GM12873 (cell line): ENCODE data around the gene MGMT.

Experiments
- CTCF ChIP-seq: IDR thresholded peaks from 2 replicates; pipeline ENCODE4 v1.5.1; 2012; ENCODE audit warnings: low read depth, mild to moderate bottlenecking, moderate library complexity, low read length, control low read depth; ENCODE audit not compliant: insufficient read depth; ENCODE audit errors: missing control alignments

The MGMT gene

GRCh38 chr10:129531195-129531968 is 64.3 kb downstream of the MGMT start:
- TF ChIP-seq CTCF: no peak

GRCh38 chr10:129531969-129532660 is 65.1 kb downstream of the MGMT start:
- TF ChIP-seq CTCF: no peak

DNA sequence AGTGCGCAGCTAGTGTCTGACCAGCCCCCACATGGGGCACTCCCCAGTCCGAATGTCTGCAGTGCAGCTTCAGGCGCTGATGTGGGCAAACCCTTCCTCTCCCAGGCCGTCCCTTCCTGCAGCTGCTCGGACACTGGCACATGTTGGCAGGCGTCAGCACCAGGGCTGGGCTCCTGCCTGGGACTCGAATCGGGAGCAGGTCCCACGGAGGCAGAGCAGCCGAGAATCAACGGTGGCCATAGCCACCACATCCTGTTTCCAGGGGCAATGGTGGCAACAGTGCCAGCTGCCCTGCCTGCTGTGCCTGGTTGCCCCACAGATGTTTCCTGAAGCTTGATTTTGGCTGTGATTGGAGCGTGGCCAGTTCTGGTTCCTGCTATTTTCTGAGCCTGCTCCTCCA is 65.8 kb downstream of the MGMT start:
- TF ChIP-seq CTCF: no peak

GRCh38 chr10:129533281-129533680 is 66.2 kb downstream of the MGMT start:
- no peak for TF ChIP-seq CTCF

- no peak for TF ChIP-seq CTCF
Observed at GRCh38 chr10:129534826-129535225, 67.8 kb downstream of the MGMT start.

DNA sequence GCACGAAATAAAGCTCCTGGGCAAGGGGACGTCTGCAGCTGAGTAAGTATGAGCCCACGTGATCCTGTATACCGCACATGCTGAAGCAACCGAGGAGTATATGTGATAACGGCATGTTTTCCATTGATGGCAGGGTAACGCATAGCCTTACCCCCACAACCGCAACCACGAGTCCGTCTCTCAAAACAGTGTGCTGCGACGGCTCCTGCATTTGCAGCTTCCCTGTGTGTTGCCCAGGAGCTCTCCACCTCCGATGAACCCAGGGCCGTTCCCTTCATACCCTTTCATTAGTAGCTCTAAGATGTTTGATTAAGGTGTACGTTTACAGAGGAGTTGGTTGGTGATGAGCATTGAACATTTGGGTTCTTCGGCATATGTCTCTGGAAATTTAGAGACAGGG is 69.3 kb downstream of the MGMT start:
- no peak for TF ChIP-seq CTCF

- no peak for TF ChIP-seq CTCF
Observed at GRCh38 chr10:129537151-129537550, 70.1 kb downstream of the MGMT start.
